ENCODE measurements around the gene ARHGEF12.

Gene ARHGEF12

DNA sequence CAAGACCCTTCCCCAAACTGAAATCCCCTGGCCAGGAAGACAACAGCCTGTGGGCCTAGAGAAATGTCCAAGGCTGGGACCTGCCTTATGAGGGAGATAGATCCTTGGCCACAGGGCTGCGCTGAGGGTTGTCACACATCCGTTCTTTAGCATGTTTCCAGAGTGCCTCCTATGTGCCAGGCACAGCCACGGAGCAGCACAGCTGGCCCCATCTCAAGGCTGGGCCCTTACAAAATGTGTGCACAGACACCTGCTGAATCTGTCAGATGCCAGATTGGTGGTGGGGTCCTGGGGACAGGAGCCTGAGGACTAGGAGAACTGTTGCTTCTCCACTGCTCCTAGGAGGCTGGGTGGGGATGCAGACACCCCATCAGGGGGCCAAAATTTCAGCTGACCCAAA lies 186.5 kb downstream of the ARHGEF12 start:
- Mint-ChIP-seq H3K4me3 (no peak overlapping the region), H3K27ac (no peak overlapping the region), H3K36me3 (ENCODE audit: low read depth) (no peaks in the 10 kb centered on the region), H3K27me3 (peaks cover 17% of the 10 kb centered on the region), H3K4me1 (ENCODE audit: low read depth) (no peaks in the 10 kb centered on the region), H3K9me3 (no peaks in the 10 kb centered on the region)

DNA sequence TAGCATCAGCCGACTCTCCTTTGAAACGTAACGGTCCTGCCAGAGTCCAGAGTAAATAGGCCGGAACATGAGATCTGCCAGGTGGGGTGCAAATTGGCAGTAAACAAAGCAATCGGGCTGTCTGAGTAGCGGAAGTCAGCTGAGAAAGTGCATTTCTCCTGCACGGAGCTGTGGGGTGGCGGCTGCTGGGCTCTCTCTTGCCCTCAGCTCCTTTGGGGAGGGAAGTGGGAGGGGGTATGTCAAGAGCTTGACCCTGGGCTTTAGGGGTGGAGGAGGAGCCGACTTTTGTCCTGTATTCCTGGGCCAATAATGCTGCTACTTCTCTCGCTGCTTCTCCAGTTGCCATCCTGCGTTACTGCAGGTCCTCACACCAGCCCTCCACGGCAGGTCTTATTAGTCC lies 187.0 kb downstream of the ARHGEF12 start:
- Mint-ChIP-seq H3K27ac (no peak overlapping the region), H3K4me3 (no peak overlapping the region), H3K27me3 (peaks cover 15% of the 10 kb centered on the region), H3K36me3 (ENCODE audit: low read depth) (no peaks in the 10 kb centered on the region), H3K4me1 (ENCODE audit: low read depth) (no peaks in the 10 kb centered on the region), H3K9me3 (no peaks in the 10 kb centered on the region)

DNA sequence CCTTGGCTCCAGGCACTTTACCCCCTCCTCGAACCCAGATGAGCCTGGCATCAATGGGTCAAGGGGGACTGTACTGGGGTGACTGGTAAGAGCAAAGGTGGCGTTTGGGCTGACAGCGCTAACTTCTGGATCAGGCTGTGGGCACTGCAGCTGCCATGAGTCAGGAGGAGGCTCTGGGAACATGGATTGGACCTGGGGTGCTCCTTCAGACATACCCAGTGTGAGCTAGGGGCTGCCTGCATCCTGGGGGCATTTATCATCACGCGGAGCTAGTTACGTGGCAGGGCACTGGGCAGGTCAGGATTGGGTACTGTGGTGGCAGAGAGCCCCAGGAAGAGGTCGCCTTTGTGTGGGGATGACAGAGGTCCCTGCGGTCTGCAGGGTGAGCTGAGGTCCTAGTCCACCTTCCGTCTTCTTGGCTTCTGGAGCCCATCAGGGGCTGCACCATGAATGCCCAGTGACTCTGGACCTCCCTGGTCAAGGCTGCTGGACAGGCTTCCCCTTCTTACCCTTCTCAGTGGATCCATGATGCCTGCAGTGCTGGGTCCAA lies 188.4 kb downstream of the ARHGEF12 start:
- Mint-ChIP-seq H3K27me3 (peaks cover 15% of the 10 kb centered on the region), H3K36me3 (ENCODE audit: low read depth) (no peaks in the 10 kb centered on the region), H3K27ac (no peak overlapping the region), H3K9me3 (no peaks in the 10 kb centered on the region), H3K4me3 (no peak overlapping the region), H3K4me1 (ENCODE audit: low read depth) (no peaks in the 10 kb centered on the region)

DNA sequence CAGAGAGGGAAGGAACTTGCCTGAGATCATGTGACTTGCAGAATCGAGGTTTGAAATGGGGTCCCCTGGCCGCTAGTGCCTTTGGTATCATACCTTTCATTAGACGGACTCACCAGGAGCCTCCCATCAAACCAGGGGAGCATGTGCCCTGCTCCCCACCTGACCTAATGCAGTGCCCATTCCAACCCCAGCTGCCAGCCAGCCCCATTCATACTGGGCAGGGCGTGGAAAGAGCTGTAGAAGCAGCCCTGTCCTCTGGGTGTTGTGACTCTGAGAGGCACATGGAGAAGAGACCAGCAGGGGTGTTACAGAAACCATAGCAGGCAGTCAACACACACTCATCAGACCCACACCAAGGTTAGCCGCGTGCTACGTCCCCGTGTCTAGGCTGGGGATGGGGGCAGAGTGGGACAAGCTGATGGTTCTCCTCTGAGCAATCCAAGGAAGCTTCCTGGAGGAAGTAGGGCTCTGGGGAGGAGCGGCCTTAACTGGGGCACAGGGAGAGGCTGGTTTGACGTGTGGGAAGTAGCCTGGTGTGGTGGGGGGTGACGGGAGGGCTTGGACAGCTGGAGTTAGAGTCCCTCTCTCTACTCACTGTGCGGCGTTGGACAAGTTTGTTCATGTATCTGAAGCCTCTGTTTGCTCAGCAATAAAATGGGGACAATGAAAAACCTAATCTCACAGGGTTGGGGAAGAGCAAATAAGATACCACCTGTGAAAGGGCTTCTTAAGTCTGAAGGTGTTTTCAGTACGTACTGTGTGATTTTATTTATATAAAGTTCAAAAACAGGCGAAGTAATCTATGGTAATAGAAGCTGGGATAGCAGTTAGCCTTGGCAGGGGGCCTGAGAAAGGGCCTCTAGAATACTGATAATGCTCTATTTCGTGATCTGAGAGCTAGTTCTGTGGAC lies 189.3 kb downstream of the ARHGEF12 start:
- no peak overlapping the region for H3K4me3 Mint-ChIP-seq
- no peaks in the 10 kb centered on the region for H3K4me1 Mint-ChIP-seq (ENCODE audit: low read depth)
- no peaks in the 10 kb centered on the region for H3K36me3 Mint-ChIP-seq (ENCODE audit: low read depth)
- no peaks in the 10 kb centered on the region for H3K9me3 Mint-ChIP-seq
- H3K27me3 Mint-ChIP-seq = peaks cover 11% of the 10 kb centered on the region
- no peak overlapping the region for H3K27ac Mint-ChIP-seq

DNA sequence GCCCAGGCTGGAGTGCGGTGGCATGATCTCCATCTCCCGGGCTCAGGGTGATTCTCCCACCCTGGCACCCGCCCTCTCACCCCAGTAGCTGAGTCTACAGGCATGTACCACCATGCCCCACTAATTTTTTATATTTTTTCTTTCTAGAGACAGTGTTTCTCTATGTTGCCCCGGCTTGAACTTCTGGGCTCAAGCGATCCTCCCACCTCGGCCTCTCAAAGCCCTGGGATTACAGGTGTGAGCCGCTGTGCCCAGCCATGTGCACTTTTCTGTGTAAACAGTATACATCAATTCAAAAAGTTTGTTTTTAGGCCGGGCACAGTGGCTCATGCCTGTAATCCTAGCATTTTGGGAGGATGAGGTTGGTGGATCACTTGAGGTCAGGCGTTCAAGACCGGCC lies 190.0 kb downstream of the ARHGEF12 start:
- no peak overlapping the region for H3K4me3 Mint-ChIP-seq
- no peaks in the 10 kb centered on the region for H3K9me3 Mint-ChIP-seq
- H3K4me1 Mint-ChIP-seq (ENCODE audit: low read depth) = no peaks in the 10 kb centered on the region
- H3K27me3 Mint-ChIP-seq = peaks cover 15% of the 10 kb centered on the region
- H3K27ac Mint-ChIP-seq = no peak overlapping the region
- H3K36me3 Mint-ChIP-seq (ENCODE audit: low read depth) = no peaks in the 10 kb centered on the region

DNA sequence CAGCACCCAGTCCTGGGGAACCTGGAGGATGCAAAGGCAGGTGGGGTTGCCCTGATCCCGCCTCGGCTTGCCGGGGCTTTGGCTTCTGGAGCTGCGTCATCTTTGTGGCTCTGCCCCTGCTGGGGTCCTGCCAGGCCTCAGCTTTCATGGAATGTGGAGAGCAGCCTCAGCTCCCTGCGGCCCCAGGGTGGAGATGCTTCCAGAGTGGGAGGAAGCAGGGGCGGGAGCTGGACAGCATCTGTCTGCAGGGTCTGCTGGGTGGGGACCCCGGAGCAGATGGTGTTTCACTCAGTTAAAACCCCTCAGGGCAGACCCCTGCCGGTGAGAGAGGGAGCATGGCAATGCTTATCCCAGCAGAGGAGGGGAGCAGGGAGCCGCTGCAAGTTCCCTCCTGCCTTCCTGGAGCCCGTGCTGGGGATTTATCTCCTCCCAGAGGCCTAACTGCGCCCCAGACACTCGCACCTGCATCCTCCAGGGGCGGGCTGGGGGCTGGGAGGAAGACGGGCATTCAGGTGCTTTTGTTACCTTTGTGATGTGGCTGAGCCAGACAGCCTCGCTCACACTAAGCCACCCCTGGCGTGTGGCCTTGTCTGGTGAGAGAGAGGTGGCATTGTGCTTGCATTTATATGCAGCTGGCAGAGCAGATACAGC lies 191.0 kb downstream of the ARHGEF12 start:
- no peak overlapping the region for H3K27ac Mint-ChIP-seq
- no peaks in the 10 kb centered on the region for H3K9me3 Mint-ChIP-seq
- no peaks in the 10 kb centered on the region for H3K36me3 Mint-ChIP-seq (ENCODE audit: low read depth)
- H3K27me3 Mint-ChIP-seq = peaks cover 15% of the 10 kb centered on the region
- no peaks in the 10 kb centered on the region for H3K4me1 Mint-ChIP-seq (ENCODE audit: low read depth)
- no peak overlapping the region for H3K4me3 Mint-ChIP-seq

DNA sequence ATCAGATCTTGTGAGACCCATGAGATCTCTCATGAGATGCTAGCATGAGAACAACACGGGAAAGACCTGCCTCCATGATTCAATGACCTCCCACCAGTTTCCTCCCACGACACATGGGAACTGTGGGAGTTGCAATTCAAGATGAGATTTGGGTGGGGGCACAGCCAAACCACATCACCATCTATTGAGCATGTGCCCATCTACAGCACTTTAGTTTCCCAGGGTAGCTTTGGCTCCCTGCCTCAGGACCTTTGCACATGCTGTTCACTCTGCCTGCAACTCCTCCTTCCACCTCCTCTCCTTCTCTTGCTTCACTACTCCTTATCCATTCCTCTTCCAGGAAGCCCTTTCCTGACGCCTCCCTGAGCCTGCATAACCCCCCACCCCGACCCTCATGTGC lies 192.5 kb downstream of the ARHGEF12 start:
- H3K4me3 Mint-ChIP-seq = no peak overlapping the region
- peaks cover 12% of the 10 kb centered on the region for H3K27me3 Mint-ChIP-seq
- no peaks in the 10 kb centered on the region for H3K9me3 Mint-ChIP-seq
- no peak overlapping the region for H3K27ac Mint-ChIP-seq
- no peaks in the 10 kb centered on the region for H3K36me3 Mint-ChIP-seq (ENCODE audit: low read depth)
- H3K4me1 Mint-ChIP-seq (ENCODE audit: low read depth) = no peaks in the 10 kb centered on the region

DNA sequence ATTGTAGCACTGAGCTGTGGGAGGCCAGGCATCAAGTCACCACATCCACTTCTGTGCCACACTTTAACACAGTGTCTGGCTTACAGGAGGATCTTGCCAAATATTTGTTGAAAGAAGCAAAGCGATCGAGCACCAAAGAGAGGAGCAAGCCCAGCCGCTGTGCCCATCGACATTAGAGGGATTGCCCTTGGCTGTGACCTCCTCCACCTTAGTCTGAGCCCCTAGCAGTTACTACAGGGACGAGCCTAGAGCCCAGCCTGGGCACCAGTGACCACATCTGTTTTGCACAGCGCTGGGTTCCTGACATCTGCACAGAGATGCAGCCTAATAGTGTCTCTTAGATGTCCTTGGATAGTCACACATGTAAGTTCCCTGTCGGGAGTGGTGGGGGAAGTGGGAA lies 193.0 kb downstream of the ARHGEF12 start:
- Mint-ChIP-seq H3K4me1 (ENCODE audit: low read depth) (no peaks in the 10 kb centered on the region), H3K4me3 (no peak overlapping the region), H3K27me3 (peaks cover 12% of the 10 kb centered on the region)

DNA sequence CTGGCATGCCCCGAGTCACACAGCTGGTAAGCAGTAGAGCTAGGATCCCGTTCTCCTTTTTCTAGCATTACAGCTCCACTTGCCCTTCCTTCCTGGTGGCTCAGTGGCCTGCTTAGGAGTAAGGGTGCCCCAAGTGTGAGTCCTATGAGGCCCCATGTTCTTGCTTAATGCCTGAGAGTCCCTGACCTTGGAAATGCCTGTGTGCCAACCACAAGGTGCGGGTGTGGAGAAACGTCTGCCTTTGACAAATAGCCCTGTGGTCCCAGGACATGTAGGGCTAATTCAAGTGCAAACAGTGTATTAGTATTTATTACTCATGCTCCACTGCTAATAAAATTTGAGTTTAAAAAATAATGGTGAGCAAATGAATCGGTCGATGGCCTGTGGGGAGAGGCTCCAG lies 193.7 kb downstream of the ARHGEF12 start:
- Mint-ChIP-seq H3K27me3 (peaks cover 15% of the 10 kb centered on the region), H3K36me3 (ENCODE audit: low read depth) (no peaks in the 10 kb centered on the region), H3K9me3 (no peaks in the 10 kb centered on the region), H3K4me3 (no peak overlapping the region), H3K27ac (no peak overlapping the region), H3K4me1 (ENCODE audit: low read depth) (no peaks in the 10 kb centered on the region)

More for the DNA sequence above, 193.0 kb downstream of the ARHGEF12 start:
- H3K9me3 Mint-ChIP-seq = no peaks in the 10 kb centered on the region
- H3K36me3 Mint-ChIP-seq (ENCODE audit: low read depth) = no peaks in the 10 kb centered on the region
- no peak overlapping the region for H3K27ac Mint-ChIP-seq

DNA sequence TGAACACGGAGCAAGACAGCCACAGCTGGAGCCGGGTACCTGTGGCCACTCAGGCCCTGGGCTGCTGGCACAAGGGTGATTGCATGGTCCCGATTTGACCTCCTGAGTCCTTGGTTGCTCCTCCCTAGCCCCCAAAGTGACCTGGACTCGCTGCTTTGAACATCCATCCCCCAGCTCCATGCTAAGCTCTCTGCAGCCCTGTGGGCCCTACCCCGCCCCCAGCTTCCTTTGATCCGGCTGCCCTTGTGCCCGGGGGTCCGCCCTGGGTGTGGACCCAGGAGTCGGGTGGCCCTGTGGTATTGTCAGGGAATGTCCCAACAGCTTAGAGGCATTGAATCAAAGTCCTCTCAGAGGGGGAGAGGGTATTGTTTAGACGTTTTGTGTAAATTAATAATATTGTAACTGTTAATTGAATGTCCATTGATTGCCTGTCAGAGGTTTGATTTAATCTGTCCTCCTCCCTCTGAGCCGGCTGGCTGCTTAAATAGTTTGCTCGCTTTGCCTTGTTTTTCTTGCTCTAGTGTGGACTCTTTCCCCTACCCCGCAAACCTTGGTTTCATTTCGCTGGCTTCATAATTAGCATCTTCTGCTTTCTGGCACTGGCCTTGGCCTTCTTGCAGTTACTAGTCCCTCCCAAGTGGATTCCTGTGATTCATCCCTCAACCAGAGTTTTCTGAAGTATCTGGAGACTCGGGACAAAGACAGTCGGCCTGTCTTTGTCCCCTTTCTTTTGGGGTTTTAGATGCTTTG lies 196.0 kb downstream of the ARHGEF12 start:
- H3K9me3 Mint-ChIP-seq = no peaks in the 10 kb centered on the region

DNA sequence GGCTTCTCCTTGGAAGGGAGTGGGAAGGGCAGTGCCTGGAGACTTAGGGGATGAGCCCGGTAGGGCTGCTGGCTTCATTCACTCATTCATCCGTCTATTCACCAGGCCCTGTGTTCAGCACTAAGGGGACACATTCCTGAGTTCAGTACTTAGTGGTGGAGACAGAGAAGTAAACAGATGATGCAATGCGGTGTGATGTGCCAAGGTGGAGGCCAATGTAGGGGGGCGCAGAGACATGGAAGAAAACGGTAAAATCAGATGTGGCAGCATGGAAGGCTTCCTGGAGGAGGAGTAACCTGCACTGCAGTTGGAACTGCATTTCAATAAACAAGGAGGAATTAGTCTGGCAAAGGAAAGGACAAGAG lies 196.6 kb downstream of the ARHGEF12 start:
- Mint-ChIP-seq H3K4me3 (no peak overlapping the region), H3K4me1 (ENCODE audit: low read depth) (no peaks in the 10 kb centered on the region), H3K27ac (no peak overlapping the region), H3K27me3 (peaks cover 10% of the 10 kb centered on the region), H3K9me3 (no peaks in the 10 kb centered on the region), H3K36me3 (ENCODE audit: low read depth) (no peaks in the 10 kb centered on the region)

More for the DNA sequence above, 196.0 kb downstream of the ARHGEF12 start:
- Mint-ChIP-seq H3K36me3 (ENCODE audit: low read depth) (no peaks in the 10 kb centered on the region), H3K27ac (no peak overlapping the region), H3K27me3 (peaks cover 10% of the 10 kb centered on the region), H3K4me1 (ENCODE audit: low read depth) (no peaks in the 10 kb centered on the region), H3K4me3 (no peak overlapping the region)

DNA sequence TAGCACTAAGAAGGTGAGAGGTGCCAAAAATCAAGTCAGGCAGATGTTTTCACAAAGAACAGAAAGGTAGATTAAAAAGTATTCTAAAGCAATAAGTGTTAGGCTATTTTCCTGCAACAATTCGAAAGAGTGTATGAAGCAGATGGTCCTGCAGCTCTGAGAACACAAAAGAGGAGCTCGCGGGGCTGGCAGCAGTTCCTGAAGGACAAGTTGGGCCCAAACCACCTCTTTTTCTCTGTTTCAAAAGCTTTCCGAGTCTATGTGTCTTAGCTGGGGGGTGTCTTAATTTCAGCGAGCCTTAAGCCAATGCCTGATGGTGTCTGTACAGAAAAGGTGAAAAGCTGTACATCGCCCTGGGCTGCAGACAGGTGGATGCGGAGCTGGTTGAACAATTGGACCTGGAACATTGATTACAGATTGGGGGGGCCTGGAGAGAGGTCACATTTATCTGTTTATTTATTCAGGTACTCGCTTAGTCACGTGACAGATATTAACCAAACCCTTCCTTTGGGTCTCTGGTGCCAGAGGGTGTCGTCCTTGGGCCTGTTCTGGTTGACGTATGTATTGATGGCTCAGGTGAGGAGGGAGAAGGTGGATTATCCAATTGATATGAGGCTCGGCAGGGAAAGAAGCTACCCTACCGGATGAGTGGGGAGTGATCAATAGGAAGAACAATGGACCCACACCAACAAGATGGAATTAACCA lies 200.0 kb downstream of the ARHGEF12 start:
- H3K27me3 Mint-ChIP-seq = peaks cover 6% of the 10 kb centered on the region
- H3K36me3 Mint-ChIP-seq (ENCODE audit: low read depth) = no peaks in the 10 kb centered on the region
- H3K4me3 Mint-ChIP-seq = no peak overlapping the region
- no peaks in the 10 kb centered on the region for H3K9me3 Mint-ChIP-seq
- H3K4me1 Mint-ChIP-seq (ENCODE audit: low read depth) = no peaks in the 10 kb centered on the region
- no peak overlapping the region for H3K27ac Mint-ChIP-seq

DNA sequence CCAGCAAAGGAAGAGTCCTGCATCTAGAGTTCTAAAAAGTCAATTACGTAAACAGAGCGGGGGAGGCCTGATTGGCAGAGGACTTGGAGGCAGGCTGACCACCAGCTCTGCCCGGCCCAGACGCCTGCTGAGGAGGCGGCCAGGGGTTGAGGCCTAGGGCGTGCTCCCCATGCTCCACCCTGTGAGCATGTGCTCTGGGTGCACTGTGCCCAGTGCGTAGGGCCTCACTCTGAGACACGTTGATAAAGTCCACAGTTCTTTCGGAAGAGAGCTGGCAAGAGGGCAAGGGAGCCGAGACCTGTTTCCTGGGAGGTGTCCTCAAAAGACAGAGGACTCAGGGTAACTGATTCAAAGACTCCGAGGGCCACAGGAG lies 200.6 kb downstream of the ARHGEF12 start:
- Mint-ChIP-seq H3K4me1 (ENCODE audit: low read depth) (no peaks in the 10 kb centered on the region), H3K27me3 (peaks cover 6% of the 10 kb centered on the region), H3K4me3 (no peak overlapping the region), H3K27ac (no peak overlapping the region), H3K9me3 (no peaks in the 10 kb centered on the region), H3K36me3 (ENCODE audit: low read depth) (no peaks in the 10 kb centered on the region)

DNA sequence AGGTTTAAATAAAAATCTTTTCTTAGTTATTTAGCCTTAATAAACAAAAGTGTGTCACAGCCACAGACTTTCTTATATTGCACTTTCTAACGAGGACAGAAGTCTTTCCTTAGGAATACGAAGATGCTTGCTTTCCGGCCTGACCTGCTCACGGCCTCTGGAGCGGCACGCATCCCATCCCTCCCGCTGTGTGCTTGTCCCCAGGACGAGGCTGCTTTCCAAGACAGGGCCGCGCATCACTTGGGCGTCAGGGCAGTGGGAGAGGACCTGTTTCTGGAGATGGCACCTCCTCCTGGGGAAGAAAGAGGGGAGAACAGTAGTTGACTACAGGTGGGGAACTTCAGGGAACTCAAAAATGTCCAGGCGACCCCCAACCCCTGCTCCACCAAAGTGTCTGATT lies 201.8 kb downstream of the ARHGEF12 start:
- Mint-ChIP-seq H3K27ac (no peak overlapping the region), H3K36me3 (ENCODE audit: low read depth) (no peaks in the 10 kb centered on the region), H3K4me3 (no peak overlapping the region), H3K9me3 (no peaks in the 10 kb centered on the region), H3K4me1 (ENCODE audit: low read depth) (no peaks in the 10 kb centered on the region), H3K27me3 (peaks cover 3% of the 10 kb centered on the region)
